Measurements from ENCODE around the gene TP53I11.

Gene TP53I11

DNA sequence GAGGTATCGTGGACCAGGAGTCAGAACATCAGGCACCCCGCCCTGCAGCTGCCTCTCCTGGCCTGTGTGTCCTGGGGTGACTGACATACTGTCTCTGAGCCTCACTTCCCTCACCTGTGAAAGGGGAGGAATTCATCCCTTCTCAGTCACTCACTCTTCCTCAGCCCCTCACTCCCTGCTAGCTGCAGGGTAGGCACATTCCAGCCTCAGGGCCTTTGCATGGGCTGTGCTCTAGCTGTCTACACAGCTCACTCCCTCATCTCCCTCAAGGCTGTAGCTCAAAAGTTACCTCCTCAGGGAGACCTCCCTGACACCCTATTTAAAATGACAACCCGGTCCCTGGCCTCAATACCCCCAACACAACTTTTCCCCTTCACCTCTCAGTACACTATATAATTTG is 2.5 kb downstream of the TP53I11 start:
- no peak overlapping the region for H3K4me3 ChIP-seq (ENCODE audit: low read depth, low read length, poor library complexity, severe bottlenecking)
- H3K9me3 ChIP-seq (ENCODE audit: low read length), result no peaks in the 10 kb centered on the region
- H3K9ac ChIP-seq (ENCODE audit: low read length), result no peak overlapping the region
- no peaks in the 10 kb centered on the region for H3K36me3 ChIP-seq (ENCODE audit: insufficient read depth, low read length)
- H3F3A ChIP-seq (ENCODE audit: insufficient read depth, low read length), result no peaks in the 10 kb centered on the region
- H3K4me2 ChIP-seq (ENCODE audit: low read length), result no peak overlapping the region
- H3K79me2 ChIP-seq (ENCODE audit: insufficient read depth, low read length), result no peaks in the 10 kb centered on the region
- H3K27me3 ChIP-seq (ENCODE audit: insufficient read depth, low read length), result peaks cover 2% of the 10 kb centered on the region; the same call in 1 of the 2 replicates
- no peaks in the 10 kb centered on the region for H4K20me1 ChIP-seq (ENCODE audit: insufficient read depth, low read length)
- H3K27ac ChIP-seq (ENCODE audit: low read depth, low read length, poor library complexity, severe bottlenecking), result no peak overlapping the region
- H2AFZ ChIP-seq (ENCODE audit: low read length), result no peak overlapping the region
- no peak for TF ChIP-seq EZH2 (IDR thresholded peaks at IDR 0.05; ENCODE audit: borderline replicate concordance, low read length)
- no peaks in the 10 kb centered on the region for H3K9me2 ChIP-seq (ENCODE audit: low read depth, low read length)
- peaks cover 2% of the 10 kb centered on the region for H3K4me1 ChIP-seq (ENCODE audit: insufficient read depth, low read length, severe bottlenecking)

DNA sequence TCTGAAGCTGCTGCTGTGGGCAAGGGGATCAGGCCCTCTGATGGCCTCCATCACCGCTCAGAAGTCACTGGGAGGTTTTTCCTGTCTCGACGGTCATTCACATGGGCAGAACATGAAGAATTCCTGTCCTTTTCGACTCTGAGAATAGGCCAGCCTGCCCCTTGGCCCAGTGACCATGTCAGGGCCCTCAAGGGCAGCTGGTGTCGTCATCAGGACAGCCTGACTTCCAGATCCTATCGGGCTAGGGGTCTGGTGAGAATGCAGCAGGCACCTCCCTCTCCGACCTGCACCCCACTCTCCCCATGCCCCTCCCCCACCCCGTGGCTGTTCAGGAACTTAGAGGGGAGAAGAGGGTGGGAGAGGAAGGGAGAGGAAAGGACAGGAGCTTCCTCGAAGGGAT is 3.6 kb downstream of the TP53I11 start:
- Histone ChIP-seq H3K27ac (ENCODE audit: low read depth, low read length, poor library complexity, severe bottlenecking) (no peak overlapping the region), H4K20me1 (ENCODE audit: insufficient read depth, low read length) (no peaks in the 10 kb centered on the region), H3K27me3 (ENCODE audit: insufficient read depth, low read length) (peaks cover 2% of the 10 kb centered on the region; the same call in 1 of the 2 replicates), H3K4me2 (ENCODE audit: low read length) (no peak overlapping the region), H3K9me3 (ENCODE audit: low read length) (no peaks in the 10 kb centered on the region), H3K9me2 (ENCODE audit: low read depth, low read length) (no peaks in the 10 kb centered on the region), H3K4me3 (ENCODE audit: low read depth, low read length, poor library complexity, severe bottlenecking) (no peak overlapping the region), H3K79me2 (ENCODE audit: insufficient read depth, low read length) (no peaks in the 10 kb centered on the region), H2AFZ (ENCODE audit: low read length) (no peak overlapping the region), H3K4me1 (ENCODE audit: insufficient read depth, low read length, severe bottlenecking) (peaks cover 8% of the 10 kb centered on the region), H3K9ac (ENCODE audit: low read length) (no peak overlapping the region), H3F3A (ENCODE audit: insufficient read depth, low read length) (no peaks in the 10 kb centered on the region), H3K36me3 (ENCODE audit: insufficient read depth, low read length) (no peaks in the 10 kb centered on the region)
- TF ChIP-seq, protein P1, sequence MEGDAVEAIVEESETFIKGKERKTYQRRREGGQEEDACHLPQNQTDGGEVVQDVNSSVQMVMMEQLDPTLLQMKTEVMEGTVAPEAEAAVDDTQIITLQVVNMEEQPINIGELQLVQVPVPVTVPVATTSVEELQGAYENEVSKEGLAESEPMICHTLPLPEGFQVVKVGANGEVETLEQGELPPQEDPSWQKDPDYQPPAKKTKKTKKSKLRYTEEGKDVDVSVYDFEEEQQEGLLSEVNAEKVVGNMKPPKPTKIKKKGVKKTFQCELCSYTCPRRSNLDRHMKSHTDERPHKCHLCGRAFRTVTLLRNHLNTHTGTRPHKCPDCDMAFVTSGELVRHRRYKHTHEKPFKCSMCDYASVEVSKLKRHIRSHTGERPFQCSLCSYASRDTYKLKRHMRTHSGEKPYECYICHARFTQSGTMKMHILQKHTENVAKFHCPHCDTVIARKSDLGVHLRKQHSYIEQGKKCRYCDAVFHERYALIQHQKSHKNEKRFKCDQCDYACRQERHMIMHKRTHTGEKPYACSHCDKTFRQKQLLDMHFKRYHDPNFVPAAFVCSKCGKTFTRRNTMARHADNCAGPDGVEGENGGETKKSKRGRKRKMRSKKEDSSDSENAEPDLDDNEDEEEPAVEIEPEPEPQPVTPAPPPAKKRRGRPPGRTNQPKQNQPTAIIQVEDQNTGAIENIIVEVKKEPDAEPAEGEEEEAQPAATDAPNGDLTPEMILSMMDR (IDR thresholded peaks at IDR 0.05; ENCODE audit: low read length), result no peak
- TF ChIP-seq EZH2 (IDR thresholded peaks at IDR 0.05; ENCODE audit: borderline replicate concordance, low read length), result no peak

DNA sequence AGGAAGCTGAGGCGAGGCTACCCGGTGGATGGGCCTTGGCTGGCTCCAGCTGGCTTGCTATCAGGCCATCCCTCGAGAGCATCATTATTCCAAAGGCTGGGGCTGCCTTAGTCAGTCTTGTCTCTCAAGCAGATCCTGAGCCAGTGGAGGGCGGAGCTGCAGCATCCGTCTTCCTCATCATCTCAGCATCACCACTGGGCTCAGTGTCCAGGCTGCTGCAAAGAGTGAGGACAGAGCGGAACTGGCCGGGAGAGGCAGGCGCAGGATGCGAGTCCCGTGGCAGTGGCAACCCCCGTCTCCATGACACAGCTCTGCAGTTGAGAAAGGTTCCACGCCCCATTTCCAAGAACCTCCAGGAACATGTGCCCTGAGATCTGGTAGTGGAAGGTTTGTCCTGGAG is 4.4 kb downstream of the TP53I11 start:
- no peaks in the 10 kb centered on the region for H3K9me3 ChIP-seq (ENCODE audit: low read length)
- H3K27ac ChIP-seq (ENCODE audit: low read depth, low read length, poor library complexity, severe bottlenecking), result no peak overlapping the region
- H3K79me2 ChIP-seq (ENCODE audit: insufficient read depth, low read length), result no peaks in the 10 kb centered on the region
- H3K9me2 ChIP-seq (ENCODE audit: low read depth, low read length), result no peaks in the 10 kb centered on the region
- H3K4me1 ChIP-seq (ENCODE audit: insufficient read depth, low read length, severe bottlenecking), result peaks cover 8% of the 10 kb centered on the region
- no peak overlapping the region for H3K4me2 ChIP-seq (ENCODE audit: low read length)
- H3K27me3 ChIP-seq (ENCODE audit: insufficient read depth, low read length), result no peaks in the 10 kb centered on the region; the same call in 1 of the 2 replicates
- no peaks in the 10 kb centered on the region for H3K36me3 ChIP-seq (ENCODE audit: insufficient read depth, low read length)
- H3K9ac ChIP-seq (ENCODE audit: low read length), result no peak overlapping the region
- no peak for TF ChIP-seq EZH2 (IDR thresholded peaks at IDR 0.05; ENCODE audit: borderline replicate concordance, low read length)
- TF ChIP-seq, protein P1 (IDR thresholded peaks at IDR 0.05; ENCODE audit: low read length), result no peak
- no peaks in the 10 kb centered on the region for H3F3A ChIP-seq (ENCODE audit: insufficient read depth, low read length)
- H2AFZ ChIP-seq (ENCODE audit: low read length), result no peak overlapping the region
- no peaks in the 10 kb centered on the region for H4K20me1 ChIP-seq (ENCODE audit: insufficient read depth, low read length)
- no peak overlapping the region for H3K4me3 ChIP-seq (ENCODE audit: low read depth, low read length, poor library complexity, severe bottlenecking)

DNA sequence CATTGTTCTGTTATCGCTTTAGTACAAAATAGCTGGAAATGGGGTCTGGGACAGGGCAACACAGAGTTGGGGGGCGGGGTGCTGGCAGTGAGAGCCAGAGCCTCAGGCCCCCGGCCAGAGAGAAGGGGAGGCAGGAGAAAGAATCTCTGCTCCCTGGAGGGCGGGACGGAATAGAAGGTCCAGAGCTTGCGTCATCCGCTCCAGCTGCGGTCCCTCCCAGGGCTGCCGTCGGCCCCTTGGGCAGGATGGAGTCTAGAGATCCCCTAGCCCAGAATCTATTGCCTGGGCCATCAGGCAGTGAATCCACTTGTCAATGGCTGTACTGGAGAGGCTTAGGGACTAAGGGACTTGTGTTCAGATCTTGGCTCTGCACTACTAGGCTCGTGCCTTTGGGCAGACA is 5.0 kb downstream of the TP53I11 start:
- Histone ChIP-seq H3K27ac (ENCODE audit: low read depth, low read length, poor library complexity, severe bottlenecking) (no peak overlapping the region), H3K9me3 (ENCODE audit: low read length) (no peaks in the 10 kb centered on the region), H3K27me3 (ENCODE audit: insufficient read depth, low read length) (no peaks in the 10 kb centered on the region; the same call in 1 of the 2 replicates), H4K20me1 (ENCODE audit: insufficient read depth, low read length) (no peaks in the 10 kb centered on the region), H3K79me2 (ENCODE audit: insufficient read depth, low read length) (no peaks in the 10 kb centered on the region), H3K9ac (ENCODE audit: low read length) (no peak overlapping the region), H3K4me2 (ENCODE audit: low read length) (no peak overlapping the region), H3K4me1 (ENCODE audit: insufficient read depth, low read length, severe bottlenecking) (peaks cover 8% of the 10 kb centered on the region), H2AFZ (ENCODE audit: low read length) (no peak overlapping the region), H3K9me2 (ENCODE audit: low read depth, low read length) (no peaks in the 10 kb centered on the region), H3K36me3 (ENCODE audit: insufficient read depth, low read length) (no peaks in the 10 kb centered on the region), H3K4me3 (ENCODE audit: low read depth, low read length, poor library complexity, severe bottlenecking) (no peak overlapping the region), H3F3A (ENCODE audit: insufficient read depth, low read length) (no peaks in the 10 kb centered on the region)
- TF ChIP-seq, protein P1 (IDR thresholded peaks at IDR 0.05; ENCODE audit: low read length), result no peak
- no peak for TF ChIP-seq EZH2 (IDR thresholded peaks at IDR 0.05; ENCODE audit: borderline replicate concordance, low read length)

All from OCI-LY1 (cell line).